Fibroblast of lung (primary cell): Measurements from ENCODE around the gene FNDC3B. TPM values are rescaled to one million over a fixed set of nuclear protein-coding genes. Genes with fewer than 3 reads are reported as not detected.

Experiments used
- DNase-seq, 2 donors: peaks; one replicate each; pipeline versions ENCODE4 v3.0.0 to v3.0.0-alpha.2; 2010; ENCODE audit warnings: low read depth in 2 of 2
- H2AFZ ChIP-seq: 2 replicates; pipeline ENCODE4 v1.5.1; 2012; ENCODE audit warnings: low read length, control low read depth, inconsistent platforms
- H3K27ac ChIP-seq: 2 replicates; pipeline ENCODE4 v1.5.1; 2011; ENCODE audit warnings: low read length, control low read depth; ENCODE audit not compliant: insufficient read depth
- H3K27me3 ChIP-seq: 2 replicates; pipeline ENCODE4 v1.5.1; 2011; ENCODE audit warnings: mild to moderate bottlenecking, low read length; ENCODE audit not compliant: control insufficient read depth, insufficient read depth
- H3K36me3 ChIP-seq: 2 replicates; pipeline ENCODE4 v1.5.1; 2011; ENCODE audit warnings: low read length; ENCODE audit not compliant: control insufficient read depth, insufficient read depth
- H3K4me1 ChIP-seq: 2 replicates; pipeline ENCODE4 v1.5.1; 2011; ENCODE audit warnings: low read length; ENCODE audit not compliant: control insufficient read depth, insufficient read depth; ENCODE audit errors: extremely low read depth
- H3K4me2 ChIP-seq: 2 replicates; pipeline ENCODE4 v1.5.1; 2011; ENCODE audit warnings: low read length, control low read depth; ENCODE audit not compliant: insufficient read depth; ENCODE audit errors: extremely low read depth
- H3K4me3 ChIP-seq, 4 experiments: fragments of 200-600 bp in 1 of 4; sonication (generic) in 1 of 4; replicated peaks in 1 of 4; 2 replicates each; pipeline ENCODE4 v1.5.1; 2011 to 2016; ENCODE audit warnings: low read length in 4 of 4, low read depth in 3 of 4, mild to moderate bottlenecking in 3 of 4, control low read depth in 2 of 4, inconsistent platforms in 1 of 4, mixed read lengths in 1 of 4; ENCODE audit not compliant: insufficient read depth in 1 of 4; ENCODE audit errors: control extremely low read depth in 1 of 4
- H3K79me2 ChIP-seq: 2 replicates; pipeline ENCODE4 v1.5.1; 2012; ENCODE audit warnings: mild to moderate bottlenecking, low read length, inconsistent platforms; ENCODE audit not compliant: control insufficient read depth, insufficient read depth
- H3K9ac ChIP-seq: 2 replicates; pipeline ENCODE4 v1.5.1; 2011; ENCODE audit warnings: mild to moderate bottlenecking, low read length, control low read depth; ENCODE audit not compliant: insufficient read depth
- H3K9me3 ChIP-seq: 2 replicates; pipeline ENCODE4 v1.5.1; 2012; ENCODE audit warnings: low read depth, low read length; ENCODE audit not compliant: control insufficient read depth, insufficient read depth
- H4K20me1 ChIP-seq: 2 replicates; pipeline ENCODE4 v1.5.1; 2011; ENCODE audit warnings: low read length; ENCODE audit not compliant: control insufficient read depth, insufficient read depth; ENCODE audit errors: extremely low read depth
- EZH2 ChIP-seq: IDR thresholded peaks from 2 replicates; pipeline ENCODE4 v1.5.1; 2012; ENCODE audit warnings: low read length, control low read depth, mild to moderate bottlenecking; ENCODE audit errors: missing control alignments
- polyA plus RNA-seq, 2 donors: library from polyadenylated mRNA; depleted of rRNA in 1 of 2; stranded (reverse) in 1 of 2; unstranded in 1 of 2; fragments of >200 nt; gene quantifications; 2 replicates each; pipeline ENCODE4 v1.2.1, GENCODE V29; 2011 to 2012; ENCODE audit warnings: missing spikeins in 1 of 2
- total RNA-seq: library from RNA; depleted of rRNA; stranded (reverse); fragments of >200 nt; gene quantifications from 2 replicates; pipeline ENCODE4 v1.2.1, GENCODE V29; 2014
- TF ChIP-seq, protein P1 (sequence below), 2 donors: IDR thresholded peaks in 1 of 2; conservative IDR thresholded peaks in 1 of 2; 1 replicate in 1 of 2; 2 replicates in 1 of 2; pipeline ENCODE4 v1.5.1; 2011 to 2012; ENCODE audit warnings: low read length in 2 of 2, control low read depth in 1 of 2, inconsistent platforms in 1 of 2, low read depth in 1 of 2, mild to moderate bottlenecking in 1 of 2

FNDC3B gene
- total and polyA plus RNA-seq, 2 donors (not counting 1 experiment from before 2014, with no cell fraction given) = 26.1 to 76.8 TPM

DNA sequence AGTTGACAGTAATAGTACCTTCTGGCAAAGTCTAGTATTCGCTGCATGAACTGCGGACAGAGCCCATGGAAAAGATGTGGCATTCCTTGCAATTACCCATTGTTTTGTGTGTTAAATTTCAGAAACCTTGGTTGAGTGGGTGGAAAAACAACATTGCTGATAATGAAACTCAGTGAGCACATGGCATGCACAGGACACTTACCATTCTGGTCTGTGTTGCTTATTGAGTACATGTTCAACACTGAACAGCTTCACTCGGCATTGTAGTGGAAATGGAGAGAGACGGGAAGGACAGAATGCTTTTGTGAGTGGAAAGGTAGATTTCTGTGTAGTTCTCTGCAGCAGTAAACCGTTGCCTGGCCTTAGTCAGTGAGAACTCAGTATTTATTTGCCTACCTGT is 165.3 kb downstream of the FNDC3B start:
- Histone ChIP-seq H3K27me3 (no peaks in the 10 kb centered on the region), H3K4me1 (peaks cover 23% of the 10 kb centered on the region), H3K27ac (no peak overlapping the region), H3K4me2 (no peak overlapping the region), H4K20me1 (no peaks in the 10 kb centered on the region), H3K36me3 (peaks cover 2% of the 10 kb centered on the region), H3K9ac (no peak overlapping the region), H3K79me2 (peaks cover 58% of the 10 kb centered on the region), H3K4me3 (no peak overlapping the region), H3K9me3 (no peaks in the 10 kb centered on the region), H2AFZ (no peak overlapping the region)
- TF ChIP-seq, protein P1, sequence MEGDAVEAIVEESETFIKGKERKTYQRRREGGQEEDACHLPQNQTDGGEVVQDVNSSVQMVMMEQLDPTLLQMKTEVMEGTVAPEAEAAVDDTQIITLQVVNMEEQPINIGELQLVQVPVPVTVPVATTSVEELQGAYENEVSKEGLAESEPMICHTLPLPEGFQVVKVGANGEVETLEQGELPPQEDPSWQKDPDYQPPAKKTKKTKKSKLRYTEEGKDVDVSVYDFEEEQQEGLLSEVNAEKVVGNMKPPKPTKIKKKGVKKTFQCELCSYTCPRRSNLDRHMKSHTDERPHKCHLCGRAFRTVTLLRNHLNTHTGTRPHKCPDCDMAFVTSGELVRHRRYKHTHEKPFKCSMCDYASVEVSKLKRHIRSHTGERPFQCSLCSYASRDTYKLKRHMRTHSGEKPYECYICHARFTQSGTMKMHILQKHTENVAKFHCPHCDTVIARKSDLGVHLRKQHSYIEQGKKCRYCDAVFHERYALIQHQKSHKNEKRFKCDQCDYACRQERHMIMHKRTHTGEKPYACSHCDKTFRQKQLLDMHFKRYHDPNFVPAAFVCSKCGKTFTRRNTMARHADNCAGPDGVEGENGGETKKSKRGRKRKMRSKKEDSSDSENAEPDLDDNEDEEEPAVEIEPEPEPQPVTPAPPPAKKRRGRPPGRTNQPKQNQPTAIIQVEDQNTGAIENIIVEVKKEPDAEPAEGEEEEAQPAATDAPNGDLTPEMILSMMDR (conservative IDR thresholded peaks at IDR 0.05 in 1 of 2, IDR thresholded peaks at IDR 0.05 in 1 of 2; ENCODE audit: low read depth in 1 of 2, low read length in 2 of 2) = no peak
- TF ChIP-seq EZH2 = no peak
- peak in 1 of 2 donors; percentile 58 for DNase-seq

- Histone ChIP-seq H3K4me2 (no peak overlapping the region), H3K4me1 (no peaks in the 10 kb centered on the region)
- DNase-seq = peak in 1 of 2 donors; percentile 56
Observed at GRCh38 chr3:172208586-172209332, 169.4 kb downstream of the FNDC3B start.

More at GRCh38 chr3:172208586-172209332, 169.4 kb downstream of the FNDC3B start:
- Histone ChIP-seq H3K27me3 (no peaks in the 10 kb centered on the region), H4K20me1 (peaks cover 3% of the 10 kb centered on the region), H2AFZ (no peak overlapping the region), H3K4me3 (no peak overlapping the region), H3K9me3 (no peaks in the 10 kb centered on the region), H3K27ac (no peak overlapping the region), H3K9ac (no peak overlapping the region), H3K79me2 (peaks cover 53% of the 10 kb centered on the region), H3K36me3 (peaks cover 2% of the 10 kb centered on the region)
- TF ChIP-seq, protein P1 (conservative IDR thresholded peaks at IDR 0.05 in 1 of 2, IDR thresholded peaks at IDR 0.05 in 1 of 2; ENCODE audit: low read depth in 1 of 2, low read length in 2 of 2) = no peak
- no peak for TF ChIP-seq EZH2
